Endometrial microvascular endothelial cells (primary cell): ENCODE data around the gene ZNF646. TPM values are rescaled to one million over a fixed set of nuclear protein-coding genes. Genes with fewer than 3 reads are reported as not detected.

Experiments
- in situ Hi-C: cut with HindIII; loops from 2 replicates; pipeline ENCODE4 v1.10.0; 2017; ENCODE audit warnings: low sequenced_read_pairs, low pct_unique_long_range_greater_than_20kb; ENCODE audit errors: inconsistent ontology term
- total RNA-seq: library from RNA; depleted of rRNA; stranded (reverse); fragments of >200 nt; gene quantifications from one replicate; pipeline ENCODE4 v1.2.3, GENCODE V29; 2015; ENCODE audit errors: inconsistent ontology term

ZNF646 gene, protein sequence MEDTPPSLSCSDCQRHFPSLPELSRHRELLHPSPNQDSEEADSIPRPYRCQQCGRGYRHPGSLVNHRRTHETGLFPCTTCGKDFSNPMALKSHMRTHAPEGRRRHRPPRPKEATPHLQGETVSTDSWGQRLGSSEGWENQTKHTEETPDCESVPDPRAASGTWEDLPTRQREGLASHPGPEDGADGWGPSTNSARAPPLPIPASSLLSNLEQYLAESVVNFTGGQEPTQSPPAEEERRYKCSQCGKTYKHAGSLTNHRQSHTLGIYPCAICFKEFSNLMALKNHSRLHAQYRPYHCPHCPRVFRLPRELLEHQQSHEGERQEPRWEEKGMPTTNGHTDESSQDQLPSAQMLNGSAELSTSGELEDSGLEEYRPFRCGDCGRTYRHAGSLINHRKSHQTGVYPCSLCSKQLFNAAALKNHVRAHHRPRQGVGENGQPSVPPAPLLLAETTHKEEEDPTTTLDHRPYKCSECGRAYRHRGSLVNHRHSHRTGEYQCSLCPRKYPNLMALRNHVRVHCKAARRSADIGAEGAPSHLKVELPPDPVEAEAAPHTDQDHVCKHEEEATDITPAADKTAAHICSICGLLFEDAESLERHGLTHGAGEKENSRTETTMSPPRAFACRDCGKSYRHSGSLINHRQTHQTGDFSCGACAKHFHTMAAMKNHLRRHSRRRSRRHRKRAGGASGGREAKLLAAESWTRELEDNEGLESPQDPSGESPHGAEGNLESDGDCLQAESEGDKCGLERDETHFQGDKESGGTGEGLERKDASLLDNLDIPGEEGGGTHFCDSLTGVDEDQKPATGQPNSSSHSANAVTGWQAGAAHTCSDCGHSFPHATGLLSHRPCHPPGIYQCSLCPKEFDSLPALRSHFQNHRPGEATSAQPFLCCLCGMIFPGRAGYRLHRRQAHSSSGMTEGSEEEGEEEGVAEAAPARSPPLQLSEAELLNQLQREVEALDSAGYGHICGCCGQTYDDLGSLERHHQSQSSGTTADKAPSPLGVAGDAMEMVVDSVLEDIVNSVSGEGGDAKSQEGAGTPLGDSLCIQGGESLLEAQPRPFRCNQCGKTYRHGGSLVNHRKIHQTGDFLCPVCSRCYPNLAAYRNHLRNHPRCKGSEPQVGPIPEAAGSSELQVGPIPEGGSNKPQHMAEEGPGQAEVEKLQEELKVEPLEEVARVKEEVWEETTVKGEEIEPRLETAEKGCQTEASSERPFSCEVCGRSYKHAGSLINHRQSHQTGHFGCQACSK (N-terminal part only)
- 7.2 TPM for total RNA-seq

DNA sequence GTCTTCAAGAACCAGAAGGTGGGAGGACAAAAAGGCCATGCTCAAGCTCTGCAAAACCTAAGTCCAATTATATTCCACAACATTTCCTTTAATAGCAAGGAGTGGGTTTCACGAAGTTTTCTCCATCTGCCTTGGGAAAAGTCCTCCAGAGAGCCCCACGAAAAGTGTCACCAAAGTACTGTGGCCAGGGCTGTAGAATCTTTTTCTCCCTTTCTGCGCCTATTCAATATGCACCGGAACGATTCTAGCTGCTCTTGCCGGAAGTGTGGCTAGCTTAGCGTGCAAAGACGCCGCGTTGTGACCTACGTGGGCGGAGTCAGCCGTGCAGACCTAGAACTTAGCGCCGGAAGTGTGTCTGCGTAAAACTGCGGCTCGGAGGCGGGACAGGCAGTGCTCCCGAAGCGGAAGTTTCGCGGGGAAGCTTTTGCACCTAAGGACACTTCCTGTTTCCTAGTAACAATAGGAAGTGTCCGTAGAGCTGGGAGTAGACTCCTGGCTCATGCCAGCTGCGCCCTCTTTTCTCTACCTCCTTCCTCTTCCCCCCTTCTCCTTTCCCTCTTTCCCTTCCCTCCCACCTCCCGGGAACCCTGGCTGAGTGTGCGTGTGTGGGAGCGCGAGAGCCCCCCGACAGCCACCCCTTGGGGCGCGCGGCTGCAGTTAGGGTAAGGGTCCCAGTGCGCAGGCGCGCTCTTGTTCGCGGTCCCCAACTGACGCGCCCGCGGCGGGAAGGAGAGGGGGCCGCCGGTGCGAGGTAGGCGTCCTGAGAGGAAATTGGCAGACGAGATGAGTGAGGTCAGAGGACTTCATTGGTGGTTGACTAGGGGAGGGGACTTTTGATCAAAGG lies at the start of gene ZNF646, which contains the start of gene ZNF668:
Gene ZNF646 (plus strand): TSS at position 453 of the 844 bp plus-strand sequence. CDS start 1,903 bp downstream, outside the sequence.
Gene ZNF668 (minus strand): TSS at position 271 of the 844 bp plus-strand sequence. CDS start 9,781 bp downstream, outside the sequence.
- in situ Hi-C loops, result loop anchor here (25.0 kb wide), 1 partner anchor 112 kb away; the partner anchor contains the start of gene SETD1A

DNA sequence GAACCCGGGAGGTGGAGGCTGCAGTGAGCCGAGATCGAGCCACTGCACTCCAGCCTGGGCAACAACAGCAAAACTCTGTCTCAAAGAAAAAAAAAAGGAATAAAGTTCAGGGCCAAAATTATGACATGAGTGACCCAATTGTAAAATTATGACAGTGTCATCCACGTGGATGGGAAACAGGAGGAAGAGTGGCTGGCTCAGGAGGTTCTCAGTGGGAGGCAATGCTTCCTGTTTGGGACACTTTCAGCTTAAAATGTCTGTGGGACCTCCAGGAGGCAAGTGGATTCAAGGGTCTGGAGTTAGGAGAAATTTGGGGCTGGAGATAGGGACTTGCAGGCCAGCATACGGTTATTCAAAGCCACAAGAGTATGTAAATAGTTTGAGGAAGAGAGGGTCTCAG lies 48.9 kb upstream of the ZNF646 start:
- in situ Hi-C loops, result no loop called here

DNA sequence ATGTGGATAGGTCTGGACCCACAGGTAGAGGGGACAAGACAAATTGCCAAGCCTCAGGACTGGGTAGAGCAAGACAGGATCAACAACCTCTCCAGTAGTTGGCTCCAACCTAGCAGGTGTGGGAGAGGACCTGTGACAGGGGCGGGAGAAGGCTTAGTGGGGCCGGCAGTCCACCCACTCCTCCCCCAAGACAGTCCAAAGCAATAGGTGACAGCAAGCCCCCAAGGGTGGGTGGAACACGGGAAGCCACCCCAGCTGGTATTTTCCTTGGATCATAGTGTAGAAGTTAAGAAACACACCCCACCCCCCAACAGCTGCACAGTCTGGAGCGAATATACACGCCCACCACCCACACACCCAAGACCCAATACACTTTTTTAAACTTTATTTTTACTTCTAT lies 45.0 kb upstream of the ZNF646 start:
- in situ Hi-C loops, result no loop called here

DNA sequence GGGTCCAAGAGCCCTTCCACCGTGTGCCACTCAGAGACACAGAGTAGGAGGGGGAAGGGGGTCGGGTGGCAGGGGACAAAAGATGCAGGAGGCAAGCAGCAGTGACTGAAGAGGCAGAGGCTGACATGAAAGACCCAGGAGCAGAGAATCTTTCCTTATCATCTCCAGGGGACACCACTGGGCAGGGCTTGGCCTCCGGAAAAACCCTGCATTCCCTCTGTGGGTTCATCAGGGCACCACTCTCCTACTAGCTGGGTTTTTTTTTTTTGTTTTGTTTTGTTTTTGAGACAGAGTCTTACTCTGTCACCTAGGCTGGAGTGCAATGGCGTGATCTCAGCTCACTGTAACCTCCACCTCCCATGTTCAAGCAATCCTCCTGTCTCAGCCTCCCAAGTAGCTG lies 42.9 kb upstream of the ZNF646 start:
- in situ Hi-C loops, result no loop called here

DNA sequence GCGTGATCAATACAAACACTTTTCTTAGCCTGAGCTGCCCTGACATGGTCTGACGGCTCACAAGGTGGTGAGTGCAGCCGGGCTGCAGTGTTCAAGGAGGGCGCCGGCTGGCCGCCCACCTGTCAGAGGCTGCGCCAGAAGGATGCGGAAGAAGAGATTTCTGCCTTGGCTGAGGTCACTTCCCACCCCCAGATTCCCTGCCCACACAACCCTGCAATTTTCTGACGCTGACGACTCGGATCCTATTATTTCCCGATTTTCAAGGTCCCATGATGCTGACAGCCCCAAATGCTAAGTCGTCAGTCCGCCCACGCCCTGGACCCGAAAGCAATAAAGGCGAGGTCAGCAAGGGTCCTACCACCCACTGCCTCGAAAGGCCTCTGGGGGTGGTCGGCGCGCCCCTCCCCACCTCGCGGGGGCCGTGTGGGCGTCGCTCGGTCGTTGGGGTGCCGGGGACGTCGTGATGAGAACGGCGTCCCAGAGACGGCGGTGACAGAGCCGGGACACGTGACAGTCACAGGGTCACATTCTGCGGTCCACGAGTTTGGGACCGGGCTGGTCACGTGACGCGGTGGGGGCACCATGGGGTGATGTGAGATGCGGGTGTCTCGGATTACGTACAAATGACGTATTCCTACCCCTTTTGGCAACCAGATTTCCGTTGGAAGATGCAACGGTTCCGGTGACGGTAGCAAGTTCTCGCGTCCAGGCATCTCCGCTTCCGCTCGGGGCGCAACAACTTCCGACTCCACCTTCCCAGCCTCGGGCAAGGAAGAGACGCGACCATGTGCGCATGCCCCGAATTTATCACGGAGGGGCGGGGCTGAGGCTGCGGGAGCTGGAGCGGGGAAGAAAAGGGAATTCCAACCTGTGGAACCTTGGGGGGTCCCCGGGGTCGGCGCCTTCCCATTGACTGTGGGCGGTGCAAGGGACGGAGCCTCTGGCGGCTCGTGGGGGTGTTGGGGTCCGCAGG lies 41.2 kb upstream of the ZNF646 start, which contains the start of gene STX4:
Gene STX4 (plus strand): TSS at position 823 of the 973 bp plus-strand sequence. CDS start 248 bp downstream, outside the sequence.
- in situ Hi-C loops, result no loop called here

DNA sequence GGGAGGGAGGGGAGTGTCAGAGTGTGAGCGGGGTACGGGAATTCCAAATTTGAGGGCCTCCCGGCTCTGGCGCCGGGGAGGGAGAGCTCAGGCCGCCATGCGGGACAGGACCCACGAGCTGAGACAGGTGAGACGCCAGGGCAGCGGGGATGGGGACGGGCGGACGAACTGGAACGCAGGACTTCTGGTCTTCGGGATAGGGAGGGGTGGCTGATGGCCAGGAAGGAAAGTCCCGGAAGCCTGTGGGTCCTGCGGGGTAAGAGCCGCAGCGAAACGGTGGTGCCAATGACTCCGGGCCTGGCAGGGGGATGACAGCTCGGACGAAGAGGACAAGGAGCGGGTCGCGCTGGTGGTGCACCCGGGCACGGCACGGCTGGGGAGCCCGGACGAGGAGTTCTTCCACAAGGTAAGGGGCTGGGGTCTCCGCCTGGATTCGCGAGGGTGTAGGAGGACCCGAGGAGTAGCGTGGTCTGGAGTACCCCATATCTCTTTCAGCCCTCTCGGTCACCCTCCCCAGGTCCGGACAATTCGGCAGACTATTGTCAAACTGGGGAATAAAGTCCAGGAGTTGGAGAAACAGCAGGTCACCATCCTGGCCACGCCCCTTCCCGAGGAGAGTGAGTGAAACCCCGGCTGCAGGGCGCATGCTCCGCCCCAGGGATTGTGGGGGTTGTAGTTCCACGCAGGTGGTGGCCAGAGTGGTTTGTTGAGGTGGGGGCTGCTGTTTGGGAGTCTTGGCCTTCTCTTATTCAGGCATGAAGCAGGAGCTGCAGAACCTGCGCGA lies 40.3 kb upstream of the ZNF646 start:
- in situ Hi-C loops, result no loop called here

DNA sequence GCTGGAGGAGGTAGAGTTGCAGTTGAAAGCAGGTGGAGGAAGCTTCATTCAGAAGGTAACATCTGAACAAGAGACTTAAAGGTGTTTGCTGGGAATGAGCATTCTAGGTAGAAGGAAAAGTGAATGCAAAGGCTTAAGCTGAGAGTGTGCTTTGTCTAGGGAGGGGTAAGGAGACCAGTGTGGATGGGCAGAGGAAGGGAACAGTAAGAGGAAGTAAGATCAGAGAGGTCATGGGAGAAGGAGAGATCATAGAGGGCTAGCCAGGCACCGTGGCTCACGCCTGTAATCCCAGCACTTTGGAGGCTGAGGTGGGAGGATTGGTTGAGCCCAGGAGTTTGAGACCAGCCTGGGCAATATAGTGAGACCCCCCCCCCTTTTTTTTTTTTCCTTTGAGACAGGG lies 37.5 kb upstream of the ZNF646 start:
- in situ Hi-C loops, result no loop called here

DNA sequence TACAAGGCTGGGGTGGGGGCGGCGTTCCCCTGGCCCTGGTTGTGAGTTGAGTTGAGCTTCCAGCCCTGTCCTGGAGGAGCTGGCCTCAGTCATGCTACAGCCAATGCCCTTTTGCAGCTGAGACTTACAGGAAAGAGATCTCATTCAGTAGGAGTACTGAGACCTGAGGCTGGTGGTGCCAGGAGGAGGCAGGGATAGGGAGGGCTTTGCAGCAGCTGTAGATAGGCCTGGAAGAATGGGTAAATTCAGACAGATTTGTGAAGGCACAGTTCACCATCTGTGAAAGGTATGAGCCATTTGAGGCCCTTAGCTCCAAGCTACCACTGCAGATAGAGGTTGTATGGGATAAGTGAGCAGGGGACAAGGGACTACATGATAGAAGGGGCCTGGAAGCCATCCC lies 35.2 kb upstream of the ZNF646 start:
- in situ Hi-C loops, result no loop called here

DNA sequence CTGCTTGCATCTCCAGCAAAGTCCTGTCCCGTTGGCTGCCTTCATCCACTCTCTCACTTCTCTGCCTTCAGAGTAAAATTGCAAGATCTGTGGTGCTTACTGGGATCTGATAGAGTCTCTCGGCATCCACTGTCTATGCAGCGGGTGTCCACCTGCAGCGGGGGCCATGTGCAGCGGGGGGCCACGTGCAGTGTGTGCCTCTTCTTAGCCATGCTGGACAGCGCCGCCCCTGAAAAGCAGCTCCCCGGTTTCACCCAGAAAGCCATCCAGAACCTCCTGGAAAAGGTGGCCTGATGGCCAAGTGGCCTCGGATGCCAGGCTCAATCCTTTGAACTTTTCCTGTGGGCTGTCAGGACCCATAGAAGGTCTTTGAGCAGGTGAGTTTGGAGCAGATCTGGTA lies 31.4 kb upstream of the ZNF646 start:
- in situ Hi-C loops, result no loop called here

DNA sequence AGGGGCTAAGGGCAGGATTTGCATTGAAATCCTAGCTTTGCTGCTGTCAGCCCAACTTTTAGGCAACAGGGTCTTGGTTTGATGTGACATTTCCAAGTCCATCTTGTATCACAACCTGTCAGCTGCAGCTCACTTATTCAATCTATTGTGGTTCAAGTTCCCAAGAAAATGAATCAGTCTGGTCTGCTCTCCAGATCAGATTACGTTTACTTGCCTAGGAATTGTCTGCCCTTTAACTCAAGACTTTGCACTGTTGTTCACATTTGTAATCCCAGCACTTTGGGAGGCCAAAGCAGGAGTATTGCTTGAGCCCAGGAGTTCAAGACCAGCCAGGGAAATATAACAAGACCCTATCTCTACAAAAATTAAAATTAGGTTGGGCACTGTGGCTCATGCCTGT lies 30.9 kb upstream of the ZNF646 start:
- in situ Hi-C loops, result no loop called here

DNA sequence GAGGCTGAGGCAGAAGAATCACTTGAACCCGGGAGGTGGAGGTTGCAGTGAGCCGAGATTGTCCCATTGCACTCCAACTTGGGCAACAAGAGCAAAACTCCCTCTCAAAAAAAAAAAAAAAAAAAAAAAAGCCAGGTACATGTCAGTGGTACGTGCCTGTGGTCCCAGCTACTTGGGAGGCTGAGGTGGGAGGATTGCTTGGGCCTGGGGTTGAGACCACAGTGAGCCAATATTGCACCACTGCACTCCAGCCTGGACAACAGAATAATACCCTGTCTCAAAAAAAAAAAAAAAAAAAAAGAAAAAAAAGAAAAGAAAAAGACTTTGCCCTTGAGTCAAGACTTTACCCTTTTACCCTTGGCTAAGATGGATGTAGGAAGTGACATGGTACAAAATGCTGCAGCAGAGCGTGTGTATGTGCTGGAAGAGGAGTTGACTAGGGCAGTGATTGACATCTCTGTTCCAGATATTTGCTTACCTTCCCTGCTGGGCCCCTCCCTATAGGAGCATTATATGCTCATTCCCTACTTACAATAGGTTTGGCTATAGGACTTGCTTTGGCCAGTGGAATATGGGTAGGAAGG lies 30.2 kb upstream of the ZNF646 start:
- in situ Hi-C loops, result no loop called here

DNA sequence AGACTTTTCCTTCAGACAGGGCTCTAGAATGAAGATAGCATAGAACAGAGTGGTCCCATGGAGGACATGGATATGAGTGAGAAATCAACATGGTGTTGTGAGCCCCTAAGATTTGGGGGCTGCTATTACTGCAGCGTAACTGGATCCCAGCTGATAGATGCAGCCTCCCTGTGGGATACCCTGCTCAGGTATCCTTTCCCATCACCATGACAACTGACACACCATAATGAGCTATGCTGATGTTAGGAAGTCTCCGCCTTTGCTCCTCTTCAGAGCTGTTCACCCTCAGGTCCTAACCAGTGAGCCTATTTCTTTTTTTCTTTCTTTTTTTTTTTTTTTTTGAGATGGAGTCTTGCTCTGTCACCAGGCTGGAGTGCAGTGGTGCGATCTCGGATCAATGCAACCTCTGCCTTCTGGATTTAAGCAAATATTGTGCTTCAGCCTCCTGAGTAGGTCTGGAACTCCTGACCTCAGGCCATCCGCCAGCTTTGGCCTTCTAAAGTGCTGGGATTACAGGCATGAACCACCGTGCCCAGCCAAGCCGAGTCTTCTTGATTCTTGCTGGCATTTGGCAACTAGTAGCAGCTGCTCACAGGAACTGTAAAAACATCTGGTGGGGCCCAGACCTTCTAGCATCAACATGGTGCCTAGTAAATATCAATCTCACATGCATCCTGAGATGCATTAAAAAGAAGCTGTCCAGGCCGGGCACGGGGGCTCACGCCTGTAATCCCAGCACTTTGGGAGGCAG lies 23.8 kb upstream of the ZNF646 start:
- in situ Hi-C loops, result loop anchor here (25.0 kb wide), 1 partner anchor 88 kb away; the partner anchor contains the start of gene SETD1A

DNA sequence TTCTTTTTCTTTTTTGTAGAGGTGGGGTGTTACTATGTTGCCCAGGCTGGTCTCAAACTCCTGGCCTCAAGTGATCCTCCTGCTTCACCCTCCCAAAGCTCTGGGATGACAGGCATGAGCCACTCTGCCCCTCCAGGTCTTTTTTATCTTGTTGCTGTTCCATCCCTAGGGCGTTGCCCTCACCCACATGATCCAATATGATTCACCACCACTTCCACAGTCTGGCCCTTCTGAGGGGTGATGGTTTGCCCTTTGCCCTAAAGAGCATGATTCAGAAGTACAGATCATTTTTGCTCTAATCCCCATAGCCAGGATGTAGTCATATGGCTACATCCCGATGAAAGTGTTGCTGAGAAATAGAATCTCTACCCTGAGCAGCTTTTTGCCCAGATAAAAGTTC lies 22.1 kb upstream of the ZNF646 start:
- in situ Hi-C loops, result loop anchor here (25.0 kb wide), 1 partner anchor 90 kb away; the partner anchor contains the start of gene SETD1A

DNA sequence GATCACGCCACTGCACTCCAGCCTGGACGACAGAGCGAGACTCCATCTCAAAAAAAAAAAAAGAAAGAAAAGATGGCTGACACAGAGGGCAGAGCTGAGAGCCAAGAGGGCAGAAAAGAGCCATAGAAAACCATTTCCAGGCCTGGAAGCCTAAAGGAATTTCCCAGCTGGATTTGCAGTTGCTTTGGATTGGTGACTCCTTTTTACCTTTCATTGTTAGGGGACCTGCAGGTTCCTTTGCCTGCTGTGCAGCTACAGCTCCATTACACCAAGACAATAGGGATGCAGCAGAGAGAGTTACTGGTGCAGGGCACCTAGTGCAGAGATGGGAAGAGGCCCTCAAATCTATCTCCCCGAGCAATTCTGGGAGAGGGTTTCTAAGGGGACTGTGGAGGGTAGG lies 18.6 kb upstream of the ZNF646 start:
- in situ Hi-C loops, result loop anchor here (25.0 kb wide), 1 partner anchor 93 kb away; the partner anchor contains the start of gene SETD1A
